Vagina (tissue), 2 donors: ENCODE data around the gene FNDC3A.

Experiments
- POLR2A ChIP-seq, 2 donors: fragments of 450-650 bp; IDR thresholded peaks; one replicate each; pipeline ENCODE4 v1.6.1; 2017; ENCODE audit warnings: antibody characterized with exemption in 2 of 2, mild to moderate bottlenecking in 2 of 2, moderate library complexity in 2 of 2
- POLR2AphosphoS5 ChIP-seq, 2 donors: sonication (generic); formaldehyde crosslinking; IDR thresholded peaks; one replicate each; pipeline ENCODE4 v1.9.0; 2017; ENCODE audit warnings: antibody characterized with exemption in 2 of 2, mild to moderate bottlenecking in 2 of 2, low read depth in 1 of 2; ENCODE audit not compliant: insufficient read depth in 1 of 2
- TF ChIP-seq, protein P1 (sequence below), 3 experiments: fragments of 450-650 bp in 2 of 3; fragments of 200-600 bp in 1 of 3; sonication (generic) in 1 of 3; IDR thresholded peaks; one replicate each; pipeline ENCODE4 v1.5.1; 2017 to 2019; ENCODE audit warnings: antibody characterized with exemption in 3 of 3, mild to moderate bottlenecking in 2 of 3, moderate library complexity in 2 of 3

GRCh38 chr13:49146950-49147355, 171.2 kb downstream of the FNDC3A start:
- TF ChIP-seq, protein P1, sequence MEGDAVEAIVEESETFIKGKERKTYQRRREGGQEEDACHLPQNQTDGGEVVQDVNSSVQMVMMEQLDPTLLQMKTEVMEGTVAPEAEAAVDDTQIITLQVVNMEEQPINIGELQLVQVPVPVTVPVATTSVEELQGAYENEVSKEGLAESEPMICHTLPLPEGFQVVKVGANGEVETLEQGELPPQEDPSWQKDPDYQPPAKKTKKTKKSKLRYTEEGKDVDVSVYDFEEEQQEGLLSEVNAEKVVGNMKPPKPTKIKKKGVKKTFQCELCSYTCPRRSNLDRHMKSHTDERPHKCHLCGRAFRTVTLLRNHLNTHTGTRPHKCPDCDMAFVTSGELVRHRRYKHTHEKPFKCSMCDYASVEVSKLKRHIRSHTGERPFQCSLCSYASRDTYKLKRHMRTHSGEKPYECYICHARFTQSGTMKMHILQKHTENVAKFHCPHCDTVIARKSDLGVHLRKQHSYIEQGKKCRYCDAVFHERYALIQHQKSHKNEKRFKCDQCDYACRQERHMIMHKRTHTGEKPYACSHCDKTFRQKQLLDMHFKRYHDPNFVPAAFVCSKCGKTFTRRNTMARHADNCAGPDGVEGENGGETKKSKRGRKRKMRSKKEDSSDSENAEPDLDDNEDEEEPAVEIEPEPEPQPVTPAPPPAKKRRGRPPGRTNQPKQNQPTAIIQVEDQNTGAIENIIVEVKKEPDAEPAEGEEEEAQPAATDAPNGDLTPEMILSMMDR (IDR thresholded peaks at IDR 0.05) = no peak
- TF ChIP-seq POLR2A (IDR thresholded peaks at IDR 0.05) (no peak), POLR2AphosphoS5 (IDR thresholded peaks at IDR 0.05; ENCODE audit: insufficient read depth in 1 of 2, low read depth in 1 of 2) (no peak)
